C4-2B (cell line): ENCODE measurements around the gene SLC29A4.

Source experiments
- CTCF ChIP-seq: fragments of 450-650 bp; conservative IDR thresholded peaks from 2 replicates; pipeline ENCODE4 v1.5.1; 2017; ENCODE audit warnings: mild to moderate bottlenecking
- ZFX ChIP-seq: fragments of 450-650 bp; IDR thresholded peaks from 2 replicates; pipeline ENCODE4 v1.6.1; 2017

GRCh38 chr7:5351507-5352265, 68.9 kb downstream of the SLC29A4 start:
- TF ChIP-seq ZFX = no peak
- no peak for TF ChIP-seq CTCF
